Measurements from ENCODE around the gene TTI1. TPM values are rescaled to one million over a fixed set of nuclear protein-coding genes. Genes with fewer than 3 reads are reported as not detected.

TTI1 gene
- total RNA-seq, 1 experiment from 2014 or later = 26.9 TPM

DNA sequence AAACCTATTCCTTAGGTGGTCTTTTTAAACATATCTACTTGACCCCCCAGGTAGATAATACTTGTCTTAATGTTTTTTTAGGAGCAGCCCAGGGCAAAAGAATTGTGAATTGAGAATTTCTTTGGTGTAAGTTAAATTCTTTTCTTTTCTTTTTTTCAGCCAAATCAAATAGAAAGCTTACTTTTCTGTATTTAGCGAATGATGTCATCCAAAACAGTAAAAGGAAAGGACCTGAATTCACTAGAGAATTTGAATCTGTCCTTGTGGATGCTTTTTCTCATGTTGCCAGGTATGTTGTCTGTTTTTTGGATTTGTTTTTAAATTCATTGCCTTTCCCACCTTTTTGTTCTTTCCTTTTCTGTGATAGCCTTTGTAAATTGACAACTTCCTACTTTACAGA lies 7.0 kb upstream of the TTI1 start:
- intact Hi-C loops (cut with micrococcal nuclease) = no loop called here
- Histone ChIP-seq H4K20me1 (ENCODE audit: insufficient read depth) (no peaks in the 10 kb centered on the region), H3K9me3 (ENCODE audit: control insufficient read depth in 1 of 2, insufficient read depth in 1 of 2, low read depth in 1 of 2, low read length in 2 of 2) (no peaks in the 10 kb centered on the region), H3K36me3 (ENCODE audit: control insufficient read depth in 1 of 2, insufficient read depth in 2 of 2, low read length in 2 of 2) (peaks cover 12 to 28% of the 10 kb centered on the region in 2 experiments; a peak in 3 of 4 replicates), H2AFZ (ENCODE audit: low read depth, low read length, poor library complexity, severe bottlenecking) (no peak overlapping the region), H3K4me2 (ENCODE audit: low read length) (no peak overlapping the region), H3K27ac (ENCODE audit: low read depth, low read length) (no peak overlapping the region), H3K4me3 (replicated peaks in 1 of 2; ENCODE audit: low read depth in 1 of 2, low read length in 2 of 2) (no peak overlapping the region), H3K9me2 (ENCODE audit: insufficient read depth) (no peaks in the 10 kb centered on the region), H3K4me1 (ENCODE audit: control insufficient read depth in 1 of 2, insufficient read depth in 2 of 2, low read length in 2 of 2) (peaks cover 3 to 8% of the 10 kb centered on the region in 2 experiments; a peak in 2 of 4 replicates), H3K79me2 (ENCODE audit: insufficient read depth, low read length) (peaks cover 93% of the 10 kb centered on the region), H3K9ac (ENCODE audit: low read length) (no peak overlapping the region), H3K27me3 (ENCODE audit: insufficient read depth, low read length) (no peaks in the 10 kb centered on the region)
- RAD21 ChIA-PET (ENCODE audit: low non-redundant PET in 1 of 2, low total read pairs in 2 of 2, uncharacterized antibody in 2 of 2, unreplicated experiment in 2 of 2) = no interaction called here
- TF ChIP-seq POLR2AphosphoS5 (IDR thresholded peaks at IDR 0.05; ENCODE audit: low read depth, low read length) = no peak
- TF ChIP-seq, protein P1, sequence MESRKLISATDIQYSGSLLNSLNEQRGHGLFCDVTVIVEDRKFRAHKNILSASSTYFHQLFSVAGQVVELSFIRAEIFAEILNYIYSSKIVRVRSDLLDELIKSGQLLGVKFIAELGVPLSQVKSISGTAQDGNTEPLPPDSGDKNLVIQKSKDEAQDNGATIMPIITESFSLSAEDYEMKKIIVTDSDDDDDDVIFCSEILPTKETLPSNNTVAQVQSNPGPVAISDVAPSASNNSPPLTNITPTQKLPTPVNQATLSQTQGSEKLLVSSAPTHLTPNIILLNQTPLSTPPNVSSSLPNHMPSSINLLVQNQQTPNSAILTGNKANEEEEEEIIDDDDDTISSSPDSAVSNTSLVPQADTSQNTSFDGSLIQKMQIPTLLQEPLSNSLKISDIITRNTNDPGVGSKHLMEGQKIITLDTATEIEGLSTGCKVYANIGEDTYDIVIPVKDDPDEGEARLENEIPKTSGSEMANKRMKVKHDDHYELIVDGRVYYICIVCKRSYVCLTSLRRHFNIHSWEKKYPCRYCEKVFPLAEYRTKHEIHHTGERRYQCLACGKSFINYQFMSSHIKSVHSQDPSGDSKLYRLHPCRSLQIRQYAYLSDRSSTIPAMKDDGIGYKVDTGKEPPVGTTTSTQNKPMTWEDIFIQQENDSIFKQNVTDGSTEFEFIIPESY (IDR thresholded peaks at IDR 0.05; ENCODE audit: extremely low read depth, insufficient replicate concordance, low read length) = no peak
- TF ChIP-seq ELF1 (IDR thresholded peaks at IDR 0.05; ENCODE audit: borderline replicate concordance, low read depth) = no peak
- TF ChIP-seq FOSL1 (IDR thresholded peaks at IDR 0.05; ENCODE audit: low read depth) = no peak
- TF ChIP-seq EGR1 (IDR thresholded peaks at IDR 0.05; ENCODE audit: low read depth) = no peak
- no peak for TF ChIP-seq EZH2phosphoT487 (IDR thresholded peaks at IDR 0.05; ENCODE audit: borderline replicate concordance)
- no peak for TF ChIP-seq JUND (IDR thresholded peaks at IDR 0.05)
- CTCF ChIA-PET = no interaction called here
- DNase-seq (ENCODE audit: low read depth, low spot score) = no peak
- POLR2A ChIA-PET = no interaction called here
- no peak for ATAC-seq
- no TSS peak for BruUV-seq (replicated peaks)

DNA sequence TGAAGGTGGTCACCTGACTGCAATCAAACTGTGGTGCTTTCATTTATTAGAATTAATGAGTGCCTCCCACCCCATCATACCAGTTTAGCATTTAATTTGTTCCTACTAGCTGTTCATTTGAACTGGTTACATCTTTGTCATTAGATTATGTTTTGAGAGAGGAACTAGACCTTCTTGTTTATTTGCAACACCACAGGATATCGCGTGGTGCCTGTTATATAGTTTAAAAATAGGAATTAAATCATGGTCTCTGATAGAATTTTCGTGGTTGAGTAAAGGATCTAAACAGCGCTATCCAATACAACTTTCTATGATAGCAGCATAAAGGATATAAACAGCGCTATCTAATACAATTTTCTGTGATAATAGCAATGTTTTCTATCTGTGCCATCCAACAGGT lies 3.1 kb upstream of the TTI1 start:
- ChIA-PET CTCF (interaction anchor here (3.3 kb wide), 1 partner anchor 21 kb away, joined by 11 read pairs; no protein-coding TSS in a partner anchor), POLR2A (no interaction called here), RAD21 (ENCODE audit: low non-redundant PET in 1 of 2, low total read pairs in 2 of 2, uncharacterized antibody in 2 of 2, unreplicated experiment in 2 of 2) (no interaction called here)
- Histone ChIP-seq H3K9me3 (ENCODE audit: control insufficient read depth in 1 of 2, insufficient read depth in 1 of 2, low read depth in 1 of 2, low read length in 2 of 2) (no peaks in the 10 kb centered on the region), H3K36me3 (ENCODE audit: control insufficient read depth in 1 of 2, insufficient read depth in 2 of 2, low read length in 2 of 2) (peaks cover 0 to 15% of the 10 kb centered on the region in 2 experiments; a peak in 2 of 4 replicates), H3K9me2 (ENCODE audit: insufficient read depth) (no peaks in the 10 kb centered on the region), H3K9ac (ENCODE audit: low read length) (no peak overlapping the region), H3K27me3 (ENCODE audit: insufficient read depth, low read length) (no peaks in the 10 kb centered on the region), H3K4me1 (ENCODE audit: control insufficient read depth in 1 of 2, insufficient read depth in 2 of 2, low read length in 2 of 2) (peaks cover 12 to 22% of the 10 kb centered on the region in 2 experiments; a peak in 3 of 4 replicates), H3K4me2 (ENCODE audit: low read length) (no peak overlapping the region), H3K79me2 (ENCODE audit: insufficient read depth, low read length) (peaks cover 94% of the 10 kb centered on the region), H2AFZ (ENCODE audit: low read depth, low read length, poor library complexity, severe bottlenecking) (no peak overlapping the region), H3K27ac (ENCODE audit: low read depth, low read length) (no peak overlapping the region), H4K20me1 (ENCODE audit: insufficient read depth) (no peaks in the 10 kb centered on the region), H3K4me3 (replicated peaks in 1 of 2; ENCODE audit: low read depth in 1 of 2, low read length in 2 of 2) (no peak overlapping the region)
- intact Hi-C loops (cut with micrococcal nuclease) = no loop called here
- ATAC-seq (no peak), DNase-seq (ENCODE audit: low read depth, low spot score) (no peak)
- no TSS peak for BruUV-seq (replicated peaks)
- no peak for TF ChIP-seq YY1 (IDR thresholded peaks at IDR 0.05; ENCODE audit: extremely low read depth, insufficient replicate concordance, low read depth, low read length)
- TF ChIP-seq ZFX (IDR thresholded peaks at IDR 0.05) = no peak
- no peak for TF ChIP-seq SRF (IDR thresholded peaks at IDR 0.05; ENCODE audit: low read depth)
- no peak for TF ChIP-seq EGR1 (IDR thresholded peaks at IDR 0.05; ENCODE audit: low read depth)
- no peak for TF ChIP-seq POLR2AphosphoS5 (IDR thresholded peaks at IDR 0.05; ENCODE audit: low read depth, low read length)
- TF ChIP-seq EZH2phosphoT487 (IDR thresholded peaks at IDR 0.05; ENCODE audit: borderline replicate concordance) = no peak
